Breast epithelium (tissue), 3 donors: ENCODE data around the gene GPR22.

ENCODE experiments used
- POLR2A ChIP-seq: fragments of 450-650 bp; IDR thresholded peaks from one replicate; pipeline ENCODE4 v1.6.1; 2016; ENCODE audit warnings: antibody characterized with exemption, mild to moderate bottlenecking, moderate library complexity
- TF ChIP-seq, protein P1 (sequence below), 3 donors: fragments of 450-650 bp; IDR thresholded peaks; one replicate each; pipeline ENCODE4 v1.5.1; 2016 to 2017; ENCODE audit warnings: antibody characterized with exemption in 3 of 3, mild to moderate bottlenecking in 3 of 3, moderate library complexity in 3 of 3

DNA sequence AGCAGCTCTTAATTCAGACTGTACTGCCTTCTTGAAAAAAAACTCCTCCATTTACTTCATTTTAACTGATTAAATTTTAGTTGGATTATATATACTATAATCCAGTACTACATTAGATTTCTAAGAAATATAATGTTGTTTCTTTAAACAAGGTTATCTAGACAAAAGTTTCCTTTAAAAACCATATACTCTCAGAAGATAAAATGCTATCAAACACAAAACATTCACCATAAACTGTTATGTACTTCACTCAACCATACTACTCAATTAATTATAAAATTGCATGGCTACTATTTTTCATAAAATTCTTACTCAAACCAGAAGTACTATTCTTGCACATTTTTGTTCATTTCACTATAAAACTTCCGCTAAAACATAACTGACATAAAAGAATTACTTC, 12.7 kb downstream of the GPR22 start:
- TF ChIP-seq, protein P1, sequence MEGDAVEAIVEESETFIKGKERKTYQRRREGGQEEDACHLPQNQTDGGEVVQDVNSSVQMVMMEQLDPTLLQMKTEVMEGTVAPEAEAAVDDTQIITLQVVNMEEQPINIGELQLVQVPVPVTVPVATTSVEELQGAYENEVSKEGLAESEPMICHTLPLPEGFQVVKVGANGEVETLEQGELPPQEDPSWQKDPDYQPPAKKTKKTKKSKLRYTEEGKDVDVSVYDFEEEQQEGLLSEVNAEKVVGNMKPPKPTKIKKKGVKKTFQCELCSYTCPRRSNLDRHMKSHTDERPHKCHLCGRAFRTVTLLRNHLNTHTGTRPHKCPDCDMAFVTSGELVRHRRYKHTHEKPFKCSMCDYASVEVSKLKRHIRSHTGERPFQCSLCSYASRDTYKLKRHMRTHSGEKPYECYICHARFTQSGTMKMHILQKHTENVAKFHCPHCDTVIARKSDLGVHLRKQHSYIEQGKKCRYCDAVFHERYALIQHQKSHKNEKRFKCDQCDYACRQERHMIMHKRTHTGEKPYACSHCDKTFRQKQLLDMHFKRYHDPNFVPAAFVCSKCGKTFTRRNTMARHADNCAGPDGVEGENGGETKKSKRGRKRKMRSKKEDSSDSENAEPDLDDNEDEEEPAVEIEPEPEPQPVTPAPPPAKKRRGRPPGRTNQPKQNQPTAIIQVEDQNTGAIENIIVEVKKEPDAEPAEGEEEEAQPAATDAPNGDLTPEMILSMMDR (IDR thresholded peaks at IDR 0.05) = no peak
- no peak for TF ChIP-seq POLR2A
